ENCODE measurements around the gene MSH5. TPM values are rescaled to one million over a fixed set of nuclear protein-coding genes. Genes with fewer than 3 reads are reported as not detected.
"Not testable (repeated sequence)": the region's sequence is repeated elsewhere in the genome, so short reads cannot be mapped to it uniquely, and the experiment has no call there.

The MSH5 gene
- total and polyA plus RNA-seq, 2 donors = 2.9 to 14.8 TPM

GRCh38 chr6:31794866-31795615 is 55.2 kb downstream of the MSH5 start:
- no peak for DNase-seq (ENCODE audit: extremely low spot score)
- 1% methylated on average over 44 of the region's 44 CpGs for WGBS
- Histone ChIP-seq H3K4me3 (ENCODE audit: low read depth, low read length) (peak overlapping the region; percentile 90), H3K4me1 (ENCODE audit: insufficient read depth) (no peaks in the 10 kb centered on the region), H3K27ac (ENCODE audit: low read depth) (peak overlapping the region; percentile 98), H3K36me3 (ENCODE audit: insufficient read depth) (no peaks in the 10 kb centered on the region)

GRCh38 chr6:31795616-31796298 is 56.0 kb downstream of the MSH5 start, which contains the start of gene VARS1:
Gene VARS1 (minus strand): TSS chr6:31795752. CDS start chr6:31795217, 535 bp downstream.
- no peaks in the 10 kb centered on the region for H3K36me3 ChIP-seq (ENCODE audit: insufficient read depth)
- peak within 1 kb of the TSS; percentile 98 for H3K27ac ChIP-seq (ENCODE audit: low read depth)
- H3K4me1 ChIP-seq (ENCODE audit: insufficient read depth) = no peaks in the 10 kb centered on the region
- WGBS = under 1% methylated on average over 75 of the region's 75 CpGs
- H3K4me3 ChIP-seq (ENCODE audit: low read depth, low read length) = peak within 1 kb of the TSS; percentile 90
- no peak for DNase-seq (ENCODE audit: extremely low spot score)

- Histone ChIP-seq H3K36me3 (ENCODE audit: insufficient read depth) (no peaks in the 10 kb centered on the region), H3K4me3 (ENCODE audit: low read depth, low read length) (no peak overlapping the region), H3K4me1 (ENCODE audit: insufficient read depth) (no peaks in the 10 kb centered on the region), H3K27ac (ENCODE audit: low read depth) (no peak overlapping the region)
- WGBS = 76% methylated on average over 2 of the region's 2 CpGs
- no peak for DNase-seq (ENCODE audit: extremely low spot score)
Measured at GRCh38 chr6:31796993-31797385, 57.2 kb downstream of the MSH5 start.

- WGBS = 62% methylated on average over 5 of the region's 5 CpGs
- no peak overlapping the region for H3K4me3 ChIP-seq (ENCODE audit: low read depth, low read length)
- H3K4me1 ChIP-seq (ENCODE audit: insufficient read depth) = no peaks in the 10 kb centered on the region
- H3K36me3 ChIP-seq (ENCODE audit: insufficient read depth) = no peaks in the 10 kb centered on the region
- DNase-seq (ENCODE audit: extremely low spot score) = no peak
- no peak overlapping the region for H3K27ac ChIP-seq (ENCODE audit: low read depth)
Measured at GRCh38 chr6:31797588-31797987, 57.8 kb downstream of the MSH5 start.

GRCh38 chr6:31799781-31800180 is 60.0 kb downstream of the MSH5 start:
- Histone ChIP-seq H3K27ac (ENCODE audit: low read depth) (no peak overlapping the region), H3K4me1 (ENCODE audit: insufficient read depth) (no peaks in the 10 kb centered on the region), H3K4me3 (ENCODE audit: low read depth, low read length) (no peak overlapping the region), H3K36me3 (ENCODE audit: insufficient read depth) (no peaks in the 10 kb centered on the region)
- 75% methylated on average over 12 of the region's 12 CpGs for WGBS
- no peak for DNase-seq (ENCODE audit: extremely low spot score)

GRCh38 chr6:31801031-31801927 is 61.5 kb downstream of the MSH5 start:
- H3K4me1 ChIP-seq (ENCODE audit: insufficient read depth); H3K4me3 ChIP-seq (ENCODE audit: low read depth, low read length); H3K27ac ChIP-seq (ENCODE audit: low read depth); DNase-seq (ENCODE audit: extremely low spot score); H3K36me3 ChIP-seq (ENCODE audit: insufficient read depth): not testable (repeated sequence)
- WGBS = 96% methylated on average over 8 of the region's 8 CpGs

GRCh38 chr6:31805939-31806469 is 66.2 kb downstream of the MSH5 start:
- H3K4me1 ChIP-seq (ENCODE audit: insufficient read depth) = no peaks in the 10 kb centered on the region
- peak overlapping the region; percentile 50 for H3K4me3 ChIP-seq (ENCODE audit: low read depth, low read length)
- no peaks in the 10 kb centered on the region for H3K36me3 ChIP-seq (ENCODE audit: insufficient read depth)
- 15% methylated on average over 7 of the region's 7 CpGs for WGBS
- no peak for DNase-seq (ENCODE audit: extremely low spot score)
- H3K27ac ChIP-seq (ENCODE audit: low read depth) = peak overlapping the region; percentile 84

- H3K4me1 ChIP-seq (ENCODE audit: insufficient read depth) = no peaks in the 10 kb centered on the region
- H3K27ac ChIP-seq (ENCODE audit: low read depth) = peak within 1 kb of the TSS; percentile 84
- H3K36me3 ChIP-seq (ENCODE audit: insufficient read depth) = no peaks in the 10 kb centered on the region
- under 1% methylated on average over 51 of the region's 51 CpGs for WGBS
- peak; percentile 93 for DNase-seq (ENCODE audit: extremely low spot score)
- peak within 1 kb of the TSS; percentile 50 for H3K4me3 ChIP-seq (ENCODE audit: low read depth, low read length)
Measured at GRCh38 chr6:31806470-31807272, 66.9 kb downstream of the MSH5 start, which contains the start of gene LSM2. Gene LSM2 (minus strand): TSS chr6:31806966. CDS start chr6:31806757, 209 bp downstream.

- not testable (repeated sequence) for H3K36me3 ChIP-seq (ENCODE audit: insufficient read depth); H3K27ac ChIP-seq (ENCODE audit: low read depth); DNase-seq (ENCODE audit: extremely low spot score); H3K4me1 ChIP-seq (ENCODE audit: insufficient read depth); H3K4me3 ChIP-seq (ENCODE audit: low read depth, low read length)
- WGBS = 88% methylated on average over 10 of the region's 10 CpGs
Measured at GRCh38 chr6:31808599-31808998, 68.8 kb downstream of the MSH5 start.

- WGBS = 93% methylated on average over 12 of the region's 12 CpGs
- H3K4me1 ChIP-seq (ENCODE audit: insufficient read depth) = no peaks in the 10 kb centered on the region
- DNase-seq (ENCODE audit: extremely low spot score) = no peak
Measured at GRCh38 chr6:31811645-31812044, 71.8 kb downstream of the MSH5 start.

More at GRCh38 chr6:31811645-31812044, 71.8 kb downstream of the MSH5 start:
- H3K27ac ChIP-seq (ENCODE audit: low read depth) = no peak overlapping the region
- H3K36me3 ChIP-seq (ENCODE audit: insufficient read depth) = no peaks in the 10 kb centered on the region
- no peak overlapping the region for H3K4me3 ChIP-seq (ENCODE audit: low read depth, low read length)

All from urinary bladder (tissue), 4 donors.